Ovary (tissue), 3 donors: Measurements from ENCODE around the gene FBN1.

Source experiments
- CTCF ChIP-seq, 3 donors: fragments of 450-650 bp in 2 of 3; fragments of 200-600 bp in 1 of 3; IDR thresholded peaks; one replicate each; pipeline versions ENCODE4 v1.5.1 to v1.8.0; 2016 to 2022; ENCODE audit warnings: antibody characterized with exemption in 3 of 3, mild to moderate bottlenecking in 1 of 3
- EP300 ChIP-seq: sonication (generic); formaldehyde crosslinking; IDR thresholded peaks from one replicate; pipeline ENCODE4 v1.6.1; 2017; ENCODE audit warnings: antibody characterized with exemption
- POLR2A ChIP-seq: fragments of 450-650 bp; IDR thresholded peaks from one replicate; pipeline ENCODE4 v1.6.1; 2017; ENCODE audit warnings: antibody characterized with exemption, mild to moderate bottlenecking, moderate library complexity
- donor health status: DM: no; HTN: no; CAD: no.

DNA sequence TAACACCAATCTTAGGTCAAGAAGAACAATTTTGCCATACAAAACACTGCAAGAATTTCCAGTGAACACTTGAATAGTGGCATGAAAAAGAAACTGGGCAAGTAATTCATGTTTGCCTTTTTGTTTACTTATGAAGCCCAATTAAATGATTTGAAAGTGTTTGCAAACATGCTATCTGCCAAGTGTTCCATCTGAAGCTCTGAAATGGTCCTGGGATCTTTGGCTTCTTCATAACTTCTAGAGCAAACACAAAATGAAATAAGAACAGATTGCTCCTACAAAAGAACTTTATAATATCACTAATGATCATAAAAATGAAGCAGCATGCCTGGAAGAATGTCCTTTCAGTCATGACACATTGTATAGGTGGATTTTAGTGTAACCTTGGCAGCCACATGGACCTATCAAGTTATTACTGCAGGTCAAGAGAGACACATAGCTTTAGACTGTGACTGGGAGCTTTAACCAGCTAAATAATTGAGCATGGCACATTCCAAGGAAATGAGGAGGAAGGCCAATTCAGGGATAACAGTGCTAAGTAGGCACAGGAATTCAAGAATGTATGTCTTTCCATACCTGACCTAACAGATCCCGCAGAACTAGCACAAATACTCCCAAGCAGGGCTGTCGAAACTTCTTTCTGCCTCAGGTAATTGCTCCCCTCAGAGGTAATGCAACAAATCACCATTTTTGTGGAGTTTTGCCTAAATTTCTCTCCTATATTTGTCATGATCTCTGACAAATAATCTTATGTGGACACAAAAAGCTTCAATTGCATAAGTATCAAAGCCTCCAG, 169.7 kb downstream of the FBN1 start:
- TF ChIP-seq CTCF (IDR thresholded peaks at IDR 0.05) (no peak), POLR2A (no peak), EP300 (no peak)
